ENCODE data around the gene TMEM201.

The TMEM201 gene

GRCh38 chr1:9542430-9542829 is 46.3 kb upstream of the TMEM201 start:
- H3K4me1 ChIP-seq (ENCODE audit: low read depth, poor library complexity, severe bottlenecking): peaks cover 25% of the 10 kb centered on the region
- H3K79me2 ChIP-seq (ENCODE audit: insufficient read depth, low read depth): peaks cover 76% of the 10 kb centered on the region
- no peak overlapping the region for H3K4me3 ChIP-seq (IDR thresholded peaks at IDR 0.05; ENCODE audit: insufficient read depth, low read depth, low read length)
- H3K4me2 ChIP-seq: no peak overlapping the region
- no peak for TF ChIP-seq CTCF (conservative IDR thresholded peaks at IDR 0.05; ENCODE audit: low read depth, low read length)
- no peak overlapping the region for H2AFZ ChIP-seq (ENCODE audit: low read depth)
- H4K20me1 ChIP-seq (ENCODE audit: insufficient read depth): peaks cover 19% of the 10 kb centered on the region
- H3K36me3 ChIP-seq (ENCODE audit: insufficient read depth): no peaks in the 10 kb centered on the region
- H3K9ac ChIP-seq: no peak overlapping the region
- H3K27me3 ChIP-seq (ENCODE audit: insufficient read depth, low read depth): no peaks in the 10 kb centered on the region
- no peak overlapping the region for H3K27ac ChIP-seq

DNA sequence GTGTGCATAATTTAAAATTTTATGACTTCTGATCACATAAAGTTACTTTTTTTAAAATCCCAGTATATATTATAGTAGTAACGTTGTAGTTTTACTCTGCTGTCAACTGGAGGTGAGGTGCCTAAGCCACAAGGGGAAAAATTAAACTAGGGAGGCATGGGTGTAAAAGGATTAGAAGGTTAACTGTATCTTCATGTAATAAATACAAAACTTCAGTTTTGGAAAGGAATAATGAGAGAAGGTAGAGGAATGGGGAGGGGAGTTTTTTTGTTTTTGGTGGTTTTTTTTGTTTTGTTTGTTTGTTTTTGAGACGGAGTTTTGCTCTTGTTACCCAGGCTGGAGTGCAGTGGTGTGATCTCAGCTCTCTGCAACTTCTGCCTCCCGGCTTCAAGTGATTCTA is 43.8 kb upstream of the TMEM201 start:
- Histone ChIP-seq H3K79me2 (ENCODE audit: insufficient read depth, low read depth) (peaks cover 96% of the 10 kb centered on the region), H3K9ac (no peak overlapping the region), H2AFZ (ENCODE audit: low read depth) (no peak overlapping the region), H3K36me3 (ENCODE audit: insufficient read depth) (no peaks in the 10 kb centered on the region), H3K4me2 (no peak overlapping the region), H3K27ac (no peak overlapping the region), H3K4me1 (ENCODE audit: low read depth, poor library complexity, severe bottlenecking) (peaks cover 16% of the 10 kb centered on the region), H3K27me3 (ENCODE audit: insufficient read depth, low read depth) (no peaks in the 10 kb centered on the region), H4K20me1 (ENCODE audit: insufficient read depth) (peaks cover 25% of the 10 kb centered on the region), H3K4me3 (IDR thresholded peaks at IDR 0.05; ENCODE audit: insufficient read depth, low read depth, low read length) (no peak overlapping the region)
- no peak for TF ChIP-seq CTCF (conservative IDR thresholded peaks at IDR 0.05; ENCODE audit: low read depth, low read length)

DNA sequence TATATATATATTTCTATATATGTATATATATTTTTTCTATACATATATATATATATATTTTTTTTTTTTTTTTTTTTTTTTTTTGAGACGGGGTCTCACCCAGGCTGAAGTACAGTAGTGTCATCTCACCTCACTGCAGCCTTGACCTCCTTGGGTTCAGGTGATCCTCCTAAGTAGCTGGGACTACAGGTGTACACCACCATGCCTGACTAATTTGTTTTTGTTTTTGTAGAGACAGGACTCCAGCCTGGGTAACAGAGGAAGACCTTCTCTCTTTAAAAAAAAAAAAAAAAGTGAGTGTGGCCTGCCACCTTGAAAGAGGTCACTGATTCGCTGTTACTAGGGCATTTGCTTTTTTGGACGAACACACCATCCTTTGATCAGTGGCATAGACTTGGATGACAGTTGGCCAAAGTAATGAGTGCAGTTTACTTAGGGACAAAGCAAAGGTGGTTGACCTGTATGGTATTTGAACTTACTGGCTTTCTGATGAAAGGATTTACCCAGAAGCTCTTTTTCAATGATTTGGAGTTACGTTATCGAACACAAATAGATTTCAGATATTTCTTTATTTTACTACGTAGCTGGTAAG is 38.7 kb upstream of the TMEM201 start:
- Histone ChIP-seq H3K79me2 (ENCODE audit: insufficient read depth, low read depth) (peaks cover 71% of the 10 kb centered on the region), H2AFZ (ENCODE audit: low read depth) (no peak overlapping the region), H3K27me3 (ENCODE audit: insufficient read depth, low read depth) (no peaks in the 10 kb centered on the region), H3K36me3 (ENCODE audit: insufficient read depth) (peaks cover 4% of the 10 kb centered on the region), H3K9ac (no peak overlapping the region), H3K27ac (no peak overlapping the region), H3K4me1 (ENCODE audit: low read depth, poor library complexity, severe bottlenecking) (no peaks in the 10 kb centered on the region), H3K4me3 (IDR thresholded peaks at IDR 0.05; ENCODE audit: insufficient read depth, low read depth, low read length) (no peak overlapping the region), H4K20me1 (ENCODE audit: insufficient read depth) (peaks cover 16% of the 10 kb centered on the region; the same call in 1 of the 2 replicates), H3K4me2 (no peak overlapping the region)
- TF ChIP-seq CTCF (conservative IDR thresholded peaks at IDR 0.05; ENCODE audit: low read depth, low read length): no peak

DNA sequence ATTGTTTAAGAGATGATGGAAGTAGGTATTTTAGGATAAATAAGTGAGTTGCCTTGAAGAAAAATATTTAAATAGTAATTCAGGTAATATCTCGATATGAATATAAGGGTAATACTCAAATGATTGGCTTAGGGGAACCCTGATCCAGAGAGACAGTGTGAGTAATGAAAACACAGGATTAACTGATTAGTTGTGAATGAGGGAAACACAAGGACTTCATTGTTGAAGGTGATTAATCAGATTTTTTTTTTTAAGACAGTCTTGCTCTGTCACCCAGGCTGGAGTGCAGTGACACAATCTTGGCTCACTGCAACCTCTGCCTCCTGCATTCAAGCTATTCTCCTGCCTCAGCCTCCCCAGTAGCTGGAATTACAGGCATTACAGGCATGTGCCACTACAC is 36.7 kb upstream of the TMEM201 start:
- H3K4me1 ChIP-seq (ENCODE audit: low read depth, poor library complexity, severe bottlenecking): no peaks in the 10 kb centered on the region

More for the DNA sequence above, 36.7 kb upstream of the TMEM201 start:
- H3K79me2 ChIP-seq (ENCODE audit: insufficient read depth, low read depth): peaks cover 52% of the 10 kb centered on the region
- no peak for TF ChIP-seq CTCF (conservative IDR thresholded peaks at IDR 0.05; ENCODE audit: low read depth, low read length)
- H3K4me2 ChIP-seq: no peak overlapping the region
- peaks cover 4% of the 10 kb centered on the region for H3K36me3 ChIP-seq (ENCODE audit: insufficient read depth)
- H3K9ac ChIP-seq: no peak overlapping the region
- H3K27ac ChIP-seq: no peak overlapping the region
- H3K27me3 ChIP-seq (ENCODE audit: insufficient read depth, low read depth): no peaks in the 10 kb centered on the region
- peaks cover 8% of the 10 kb centered on the region; the same call in 1 of the 2 replicates for H4K20me1 ChIP-seq (ENCODE audit: insufficient read depth)
- no peak overlapping the region for H2AFZ ChIP-seq (ENCODE audit: low read depth)
- no peak overlapping the region for H3K4me3 ChIP-seq (IDR thresholded peaks at IDR 0.05; ENCODE audit: insufficient read depth, low read depth, low read length)
